DMS 273 treated with DMSO at 0.1 percent for 48 hours (cell line): Measurements from ENCODE around the gene PLEKHH1.
A peak's percentile ranks its signal among the peaks of the same experiment; 100 is the strongest.

Experiments used
- DNase-seq: peaks from one replicate; lab custom pipeline; 2025; lab: John Stamatoyannopoulos, UW

PLEKHH1 gene

DNA sequence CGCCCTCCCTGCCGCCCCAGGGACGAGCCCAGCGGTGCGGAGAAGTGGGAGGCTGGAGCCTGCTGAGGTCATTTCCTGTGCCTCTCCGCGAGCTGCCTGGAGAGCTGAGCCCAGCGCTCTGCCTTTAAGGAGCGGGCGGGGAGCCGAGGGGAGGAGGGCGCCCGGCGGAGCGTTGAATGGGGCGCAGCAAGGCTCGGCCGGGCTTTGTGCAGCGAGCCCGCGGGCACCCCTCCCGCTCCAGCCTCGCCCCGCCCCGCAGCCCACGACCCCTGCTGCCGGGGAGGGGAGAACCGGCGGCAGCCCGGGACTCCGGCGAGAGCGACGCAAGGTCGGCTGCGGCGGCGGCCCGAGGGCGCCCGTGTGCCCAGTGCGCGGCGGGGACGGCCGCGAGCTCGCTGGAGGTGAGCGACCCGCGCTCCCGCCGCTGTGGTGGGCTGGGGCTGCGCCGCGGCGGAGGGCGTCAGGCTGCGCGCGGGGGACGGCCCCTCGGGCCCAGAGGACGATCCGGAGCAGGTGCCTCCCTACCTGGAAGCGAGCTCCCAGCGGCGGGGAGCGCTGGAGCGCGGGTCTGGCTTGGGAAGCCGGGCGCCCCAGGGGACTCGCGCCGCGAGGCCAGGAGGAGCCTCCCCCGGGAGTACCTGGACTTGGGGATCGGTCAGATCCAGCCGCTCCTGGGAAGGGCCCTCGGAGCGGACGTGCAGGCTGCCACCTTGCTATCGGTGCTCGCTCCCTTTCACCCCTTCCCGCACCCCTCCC is at the start of gene PLEKHH1:
TSS of gene PLEKHH1 (plus strand) at position 293 of the 756 bp plus-strand sequence. CDS start 8,578 bp downstream, outside the sequence.
- DNase-seq: peak; percentile 34

- DNase-seq: no peak
Measured at GRCh38 chr14:67483579-67484285, 49.4 kb upstream of the PLEKHH1 start.

- no peak for DNase-seq
Measured at GRCh38 chr14:67485501-67486095, 47.5 kb upstream of the PLEKHH1 start.

DNA sequence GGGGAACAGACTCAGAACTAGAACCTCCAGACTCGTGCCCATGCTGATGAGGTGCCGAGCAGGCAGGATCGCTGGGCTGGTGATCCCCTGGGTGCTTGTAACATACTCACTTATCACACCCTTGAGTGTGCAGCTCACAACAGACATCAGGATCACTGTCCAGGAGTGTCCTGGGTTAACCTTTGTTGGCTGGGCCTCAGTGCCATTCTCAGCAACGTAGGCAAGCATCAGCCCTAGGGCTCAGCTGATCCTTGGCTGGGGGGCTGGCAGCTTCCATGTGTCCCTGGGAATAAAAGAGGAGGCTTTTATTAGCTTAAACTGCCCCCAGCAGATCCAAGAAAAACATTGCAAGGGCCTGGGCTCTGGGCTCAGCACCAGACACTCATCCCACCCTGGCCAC is 46.2 kb upstream of the PLEKHH1 start:
- DNase-seq: no peak

DNA sequence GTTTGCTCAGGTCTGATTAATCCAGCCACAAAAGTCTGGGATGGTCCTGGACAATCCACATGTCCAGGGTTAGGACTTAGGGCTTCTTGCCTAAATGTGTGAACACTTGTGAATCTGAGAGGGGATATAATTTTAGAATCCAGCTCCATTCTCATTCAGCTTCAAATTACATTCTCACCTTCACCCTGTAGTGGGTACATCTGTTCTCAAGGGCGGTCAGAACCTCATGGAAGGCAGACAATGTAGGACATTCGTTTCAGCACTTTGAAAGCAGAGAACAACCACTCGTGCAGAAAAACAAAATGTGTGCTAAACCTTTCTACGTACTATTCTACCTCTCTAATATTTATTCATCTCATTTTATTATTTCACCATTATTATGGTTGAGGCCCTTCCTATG is 45.8 kb upstream of the PLEKHH1 start:
- no peak for DNase-seq

GRCh38 chr14:67487937-67488893 is 44.9 kb upstream of the PLEKHH1 start, which contains the start of gene TMEM229B:
Gene TMEM229B (minus strand): TSS chr14:67488721. CDS start chr14:67473923, 14,798 bp downstream.
- DNase-seq: no peak

DNA sequence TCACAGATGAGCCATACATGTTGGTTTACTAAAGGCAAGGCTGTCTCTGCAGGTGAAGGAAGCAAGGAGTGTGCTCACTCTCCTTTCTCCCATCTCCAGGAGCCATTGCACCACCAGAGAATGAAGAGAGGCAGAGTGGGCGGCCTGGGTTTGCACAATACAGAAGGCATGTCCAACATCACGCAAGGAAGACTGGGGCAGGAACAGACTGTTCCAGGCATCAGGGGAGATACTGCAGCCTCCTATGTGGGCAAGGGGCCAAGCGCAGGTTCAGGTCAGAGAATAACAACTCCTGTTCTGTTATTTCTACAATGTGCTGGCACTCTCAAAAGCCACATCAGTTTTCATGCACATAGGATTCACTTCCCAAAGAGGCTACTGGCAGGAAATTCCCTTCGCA is 42.9 kb upstream of the PLEKHH1 start:
- no peak for DNase-seq

- no peak for DNase-seq
Measured at GRCh38 chr14:67491285-67491684, 41.8 kb upstream of the PLEKHH1 start.

- peak; percentile 86 for DNase-seq
Measured at GRCh38 chr14:67491741-67492507, 41.2 kb upstream of the PLEKHH1 start.

- DNase-seq: no peak
Measured at GRCh38 chr14:67492538-67492937, 40.6 kb upstream of the PLEKHH1 start.

GRCh38 chr14:67493092-67493717 is 39.9 kb upstream of the PLEKHH1 start:
- DNase-seq: no peak

GRCh38 chr14:67495827-67496226 is 37.3 kb upstream of the PLEKHH1 start:
- DNase-seq: no peak

DNA sequence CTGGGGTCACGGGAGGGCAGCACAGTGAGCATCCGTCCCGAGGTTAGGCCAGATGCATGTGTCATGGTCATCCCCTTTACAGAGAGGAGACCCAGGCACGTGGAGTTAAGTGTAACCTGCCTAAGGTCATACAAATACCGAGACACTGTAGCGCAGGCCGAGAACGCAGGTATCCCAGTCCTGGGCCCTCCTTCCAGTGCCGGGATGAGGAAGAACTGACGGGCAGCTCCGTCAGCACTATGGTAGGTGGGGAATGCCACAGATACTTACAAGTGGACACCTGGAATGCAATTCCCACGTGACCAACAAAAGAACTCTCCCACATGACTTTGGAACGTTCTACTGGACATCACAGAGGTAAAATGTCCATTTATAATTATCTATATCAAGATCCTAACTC is 35.9 kb upstream of the PLEKHH1 start:
- no peak for DNase-seq

- DNase-seq: no peak
Measured at GRCh38 chr14:67497716-67498115, 35.4 kb upstream of the PLEKHH1 start.

- no peak for DNase-seq
Measured at GRCh38 chr14:67500981-67501380, 32.1 kb upstream of the PLEKHH1 start.

DNA sequence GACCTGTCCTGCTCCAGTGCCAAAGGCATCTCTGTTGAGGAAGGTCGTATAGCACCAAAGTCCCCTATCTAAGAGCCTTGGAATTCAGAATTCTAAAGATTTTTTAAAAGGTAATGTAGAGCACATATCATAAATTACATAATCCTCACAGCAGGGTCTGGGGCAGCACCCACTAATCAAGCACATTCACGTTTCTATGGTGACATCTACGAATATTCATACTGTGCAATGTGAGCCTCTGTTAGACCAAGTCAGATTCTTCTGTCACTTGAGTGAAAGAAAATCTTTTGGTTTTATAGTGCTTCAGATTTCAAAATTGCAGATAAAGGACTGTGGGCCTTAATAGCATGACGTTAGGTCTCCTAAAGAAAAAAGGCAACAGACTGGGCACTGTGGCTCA is 31.4 kb upstream of the PLEKHH1 start:
- no peak for DNase-seq

DNA sequence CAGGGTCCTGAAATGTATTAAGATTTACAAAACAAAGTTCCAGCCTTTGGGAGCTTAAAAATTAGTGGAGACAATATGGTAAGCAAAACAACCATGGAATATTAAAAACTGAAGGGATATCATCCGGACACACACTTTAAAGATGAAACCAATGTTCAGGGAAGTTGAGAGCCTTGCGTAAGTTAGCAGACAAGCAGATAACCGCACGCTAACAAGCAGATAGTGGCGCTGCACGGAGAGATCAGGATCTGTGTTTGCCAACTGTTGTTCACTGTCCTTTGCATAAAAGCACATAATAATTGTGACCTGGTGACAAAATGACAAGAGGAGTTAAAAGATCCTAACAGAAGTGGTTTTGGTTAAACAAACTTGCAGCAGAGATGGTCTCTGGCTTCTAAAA is 30.2 kb upstream of the PLEKHH1 start:
- DNase-seq: no peak

- DNase-seq: no peak
Measured at GRCh38 chr14:67503331-67503730, 29.8 kb upstream of the PLEKHH1 start.

DNA sequence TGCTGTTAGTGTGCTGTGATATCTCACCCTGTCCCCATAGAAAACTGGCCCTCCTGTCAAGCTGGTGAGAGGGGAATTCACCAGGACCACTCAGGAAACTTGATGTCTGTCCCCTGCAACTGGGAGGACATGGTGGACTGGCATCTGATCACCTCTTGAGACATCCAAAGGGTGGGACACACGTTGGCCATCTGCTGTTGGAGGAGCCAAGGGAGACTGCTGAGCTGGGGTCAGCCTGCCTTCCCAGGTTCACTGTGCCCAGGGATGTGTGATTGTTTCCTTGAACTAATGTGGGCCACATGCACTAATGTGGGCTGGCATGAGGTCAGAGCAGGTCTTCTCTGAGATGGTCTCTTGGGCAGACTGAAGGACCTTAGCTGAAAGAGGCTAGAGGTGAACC is 27.8 kb upstream of the PLEKHH1 start:
- no peak for DNase-seq

GRCh38 chr14:67508956-67509355 is 24.1 kb upstream of the PLEKHH1 start:
- no peak for DNase-seq

DNA sequence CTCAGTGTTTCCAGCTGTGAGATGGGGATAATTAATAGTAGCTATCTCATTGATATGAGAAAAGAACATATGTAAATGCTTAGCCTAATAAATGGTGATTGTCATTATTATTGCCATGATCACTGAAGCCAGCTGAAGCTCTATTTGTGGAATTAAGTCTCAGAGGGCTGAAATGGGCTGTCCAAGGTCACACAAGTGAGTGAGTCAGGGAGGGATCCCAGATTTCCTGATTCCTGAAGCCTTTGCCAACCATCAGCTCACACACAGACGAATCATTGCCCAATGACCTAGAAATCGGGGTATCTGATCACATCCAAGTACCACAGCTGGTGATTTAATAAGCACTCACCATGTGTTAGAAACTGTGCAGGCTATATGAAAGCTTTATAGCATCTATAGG is 23.0 kb upstream of the PLEKHH1 start:
- DNase-seq: no peak
